Measurements from ENCODE around the gene ANO3.

ANO3 gene

GRCh38 chr11:26510164-26510563 is 178.2 kb downstream of the ANO3 start:
- DNase-seq: no peak

GRCh38 chr11:26510756-26511155 is 178.8 kb downstream of the ANO3 start:
- DNase-seq: no peak

- DNase-seq: no peak
Measured at GRCh38 chr11:26512196-26512595, 180.3 kb downstream of the ANO3 start.

- DNase-seq: no peak
Measured at GRCh38 chr11:26519469-26519868, 187.5 kb downstream of the ANO3 start.

GRCh38 chr11:26522912-26523610 is 191.1 kb downstream of the ANO3 start:
- no peak for DNase-seq

GRCh38 chr11:26527685-26528084 is 195.8 kb downstream of the ANO3 start:
- DNase-seq: no peak

- no peak for DNase-seq
Measured at GRCh38 chr11:26537341-26537740, 205.4 kb downstream of the ANO3 start.

GRCh38 chr11:26539517-26539916 is 207.6 kb downstream of the ANO3 start:
- DNase-seq: no peak

- no peak for DNase-seq
Measured at GRCh38 chr11:26541870-26542269, 209.9 kb downstream of the ANO3 start.

- DNase-seq: no peak
Measured at GRCh38 chr11:26549176-26549575, 217.2 kb downstream of the ANO3 start.

GRCh38 chr11:26550022-26550421 is 218.1 kb downstream of the ANO3 start:
- DNase-seq: no peak

GRCh38 chr11:26551186-26551801 is 219.4 kb downstream of the ANO3 start:
- no peak for DNase-seq

GRCh38 chr11:26553182-26553581 is 221.3 kb downstream of the ANO3 start:
- DNase-seq: no peak

- no peak for DNase-seq
Measured at GRCh38 chr11:26554455-26554854, 222.5 kb downstream of the ANO3 start.

- DNase-seq: no peak
Measured at GRCh38 chr11:26556582-26556981, 224.7 kb downstream of the ANO3 start.

- no peak for DNase-seq
Measured at GRCh38 chr11:26557666-26558065, 225.7 kb downstream of the ANO3 start.

GRCh38 chr11:26558190-26558589 is 226.3 kb downstream of the ANO3 start:
- no peak for DNase-seq

- DNase-seq: no peak
Measured at GRCh38 chr11:26569646-26570045, 237.7 kb downstream of the ANO3 start.

GRCh38 chr11:26571861-26572654 is 240.1 kb downstream of the ANO3 start, which contains the start of gene MUC15:
TSS of gene MUC15 (minus strand) at chr11:26572263. CDS start at chr11:26567094, 5,169 bp downstream.
- no peak for DNase-seq

GRCh38 chr11:26572770-26573402 is 241.0 kb downstream of the ANO3 start:
- no peak for DNase-seq

- no peak for DNase-seq
Measured at GRCh38 chr11:26573896-26574295, 242.0 kb downstream of the ANO3 start.

GRCh38 chr11:26575946-26576345 is 244.0 kb downstream of the ANO3 start:
- DNase-seq: no peak

- no peak for DNase-seq
Measured at GRCh38 chr11:26578998-26579661, 247.2 kb downstream of the ANO3 start.
